Measurements from ENCODE around the gene ZNF800.

The ZNF800 gene

DNA sequence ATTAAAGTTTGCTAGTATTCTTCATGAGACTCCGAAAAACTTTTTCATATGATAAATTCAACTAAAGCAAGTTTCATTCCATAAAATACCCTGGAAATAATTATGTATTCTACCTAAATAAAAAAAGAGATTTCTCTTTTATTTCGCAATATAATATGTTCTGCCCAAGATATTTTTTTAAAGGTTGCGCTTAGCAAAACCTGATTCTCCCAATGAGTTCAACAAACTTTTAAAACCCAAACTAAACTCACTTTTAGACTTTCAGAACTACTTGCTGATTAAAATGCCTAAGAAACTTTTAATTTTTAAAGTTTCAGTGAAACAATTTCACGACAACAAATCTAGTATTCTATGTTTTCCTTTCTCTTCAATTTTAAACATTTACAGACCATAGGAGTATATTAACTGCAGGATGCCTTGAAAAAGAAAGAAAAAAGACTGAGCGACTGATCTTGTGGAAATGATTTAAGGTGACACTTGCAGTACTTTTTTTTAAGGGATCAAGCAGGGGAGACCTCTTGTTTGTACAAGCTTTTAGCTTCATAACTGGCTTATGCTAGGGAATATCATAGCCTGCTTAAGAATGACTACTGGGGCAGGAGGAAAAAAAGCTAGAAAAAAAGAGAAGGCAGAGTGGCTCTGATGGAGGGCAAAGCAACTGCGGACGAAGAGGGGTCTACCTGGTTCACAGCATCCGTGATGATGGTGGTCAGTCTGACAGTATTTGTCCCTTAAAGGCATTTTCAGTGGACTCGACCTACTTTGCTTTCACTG lies 1.5 kb downstream of the ZNF800 start:
- no peak for DNase-seq

DNA sequence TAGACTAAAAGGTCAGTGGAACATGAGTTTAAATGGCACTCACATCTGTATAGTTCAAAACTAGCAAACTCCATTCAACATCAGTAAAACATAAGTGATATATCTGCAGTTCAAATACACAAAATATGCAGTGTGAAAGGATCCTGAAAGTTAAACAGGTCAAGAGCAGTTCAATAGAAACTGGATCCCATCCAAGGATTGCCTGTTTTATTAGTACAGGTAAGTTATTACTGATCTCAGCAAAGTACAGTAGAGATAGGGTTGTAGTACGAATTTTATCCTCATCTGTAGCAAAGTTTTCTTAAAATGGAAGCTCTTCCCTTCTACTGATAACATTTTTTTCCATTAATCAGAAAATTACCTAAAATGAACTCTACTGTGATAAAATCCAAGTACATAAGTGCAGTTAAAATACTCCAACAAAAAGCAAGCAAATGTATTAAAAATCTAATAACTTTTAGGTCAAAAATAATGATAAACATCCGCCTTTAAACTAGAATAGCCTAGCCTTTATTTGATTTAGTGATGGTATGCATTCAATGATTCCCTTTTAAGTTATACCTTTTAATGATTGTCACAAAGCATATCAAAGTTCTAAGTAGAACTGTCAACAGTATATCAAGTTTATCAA lies 2.2 kb downstream of the ZNF800 start:
- no peak for DNase-seq

DNA sequence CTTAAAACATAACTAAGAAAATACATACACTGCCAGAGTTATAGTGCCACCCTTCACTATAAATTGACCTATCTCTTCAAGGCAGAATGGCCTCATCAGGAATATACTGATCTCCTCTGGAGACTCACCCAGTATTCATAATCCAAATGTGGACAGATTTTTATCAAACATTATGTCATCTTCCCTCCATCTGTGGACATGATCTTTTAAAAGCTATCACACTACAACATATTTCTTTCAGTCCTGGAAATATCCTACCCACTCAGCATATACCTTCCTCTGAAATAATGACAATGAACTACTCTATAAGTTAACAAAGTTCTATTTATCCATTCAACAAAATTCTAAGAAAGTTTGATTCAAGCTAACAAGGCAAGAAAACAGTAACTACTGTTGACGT lies 3.2 kb downstream of the ZNF800 start:
- DNase-seq: no peak

DNA sequence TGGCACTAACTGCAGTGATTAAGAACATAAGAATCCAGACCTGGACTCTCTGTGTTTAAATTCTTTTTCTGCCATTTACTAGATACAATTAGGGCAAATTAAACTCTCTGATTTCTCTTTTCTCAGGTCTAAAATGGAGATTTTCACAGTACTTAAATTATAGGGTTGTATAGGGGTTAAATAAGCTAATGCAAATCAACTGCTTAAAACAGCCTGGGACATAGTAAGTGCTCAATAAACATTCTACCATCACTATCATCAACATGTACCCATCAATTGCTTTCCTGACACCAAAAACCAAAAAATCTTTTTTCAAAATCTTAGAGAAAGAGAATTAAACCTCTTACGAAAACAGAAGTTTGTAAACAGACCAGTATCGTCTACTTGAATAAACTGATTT lies 4.5 kb downstream of the ZNF800 start:
- DNase-seq: no peak

DNA sequence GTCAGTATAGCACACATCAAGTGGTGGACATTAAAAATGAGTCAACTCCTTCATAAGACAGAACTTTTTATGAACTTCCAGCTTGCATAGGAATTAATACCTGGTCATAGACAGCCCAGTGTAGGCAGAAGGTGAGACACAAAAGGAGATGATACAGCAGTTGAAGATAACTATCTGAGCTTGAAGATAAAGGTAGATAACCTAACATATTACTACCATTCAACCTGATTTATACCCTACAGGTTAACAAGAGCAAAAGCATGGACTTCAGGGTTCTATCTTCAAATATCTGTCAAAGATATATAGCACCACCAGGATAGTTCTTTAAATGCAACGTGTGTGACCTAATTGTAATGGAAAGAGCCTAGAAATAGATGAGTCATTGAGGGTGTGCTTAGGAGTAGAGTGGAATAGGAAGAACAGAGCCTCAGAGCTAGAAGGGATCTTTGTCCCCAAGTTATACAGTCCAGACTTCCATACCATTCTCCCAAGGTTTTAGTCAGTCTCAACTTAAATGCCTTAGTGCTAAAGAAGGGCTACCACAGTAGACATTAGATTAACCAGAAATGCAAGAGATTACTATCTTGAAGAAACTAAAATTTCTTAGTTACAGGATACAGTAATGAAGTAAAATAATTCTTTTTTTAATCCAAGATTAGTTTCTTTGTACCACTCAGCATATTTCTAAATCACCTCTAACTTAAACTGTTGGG lies 9.2 kb downstream of the ZNF800 start:
- no peak for DNase-seq

DNA sequence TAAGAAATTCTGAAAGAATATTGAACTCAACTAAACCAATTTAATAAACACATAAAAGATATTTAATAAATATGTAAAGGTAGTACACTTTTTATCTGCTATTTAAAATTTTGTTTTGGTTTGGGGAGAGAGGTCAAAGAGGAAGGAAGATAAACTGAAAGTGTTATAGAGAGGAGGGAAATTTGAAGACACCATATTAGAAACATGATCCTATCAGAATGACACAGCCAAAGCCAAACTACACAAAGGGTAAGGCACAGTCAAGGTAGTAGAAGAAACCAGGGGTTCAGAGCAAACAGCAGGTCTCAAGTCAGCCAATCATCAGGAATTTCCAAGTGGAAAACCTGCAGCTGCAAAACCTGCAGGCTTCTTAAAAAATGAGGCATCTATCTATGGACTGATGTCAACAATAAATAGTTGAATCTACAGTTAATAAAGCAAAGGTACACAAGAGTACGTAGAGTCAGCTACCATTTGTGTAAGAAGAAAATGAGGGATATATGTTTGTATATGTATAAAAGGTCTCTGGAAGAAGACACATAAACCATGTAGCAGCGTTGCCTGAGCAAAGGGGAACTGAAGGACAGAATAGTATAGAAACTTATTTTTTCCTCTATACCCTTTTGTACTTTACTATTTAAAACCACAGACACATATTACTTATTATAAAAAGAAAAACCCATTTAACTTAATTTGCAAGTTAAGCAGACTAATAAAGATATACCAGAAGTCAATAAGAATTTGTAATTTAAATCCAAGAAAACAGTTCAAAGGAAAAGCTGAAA lies 10.0 kb downstream of the ZNF800 start:
- DNase-seq: no peak

DNA sequence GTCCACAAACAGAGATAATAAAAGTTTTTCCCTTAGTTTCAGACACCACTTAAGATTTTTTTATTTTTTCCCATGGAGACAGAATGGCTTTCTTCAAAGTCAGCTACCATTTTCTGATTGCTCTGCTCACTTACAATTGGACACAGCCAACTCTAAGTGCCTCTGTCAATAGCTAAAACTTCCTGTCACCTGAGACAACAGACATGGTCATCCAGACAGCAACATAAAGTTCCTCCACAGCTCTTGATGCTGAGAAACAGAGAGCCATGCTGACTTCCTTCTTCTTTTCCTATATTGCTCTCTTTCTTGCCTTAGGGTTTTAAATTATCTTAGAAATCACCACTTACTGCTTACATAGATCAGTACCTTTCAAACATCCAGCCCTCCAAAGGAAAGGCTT lies 12.0 kb downstream of the ZNF800 start:
- DNase-seq: no peak

DNA sequence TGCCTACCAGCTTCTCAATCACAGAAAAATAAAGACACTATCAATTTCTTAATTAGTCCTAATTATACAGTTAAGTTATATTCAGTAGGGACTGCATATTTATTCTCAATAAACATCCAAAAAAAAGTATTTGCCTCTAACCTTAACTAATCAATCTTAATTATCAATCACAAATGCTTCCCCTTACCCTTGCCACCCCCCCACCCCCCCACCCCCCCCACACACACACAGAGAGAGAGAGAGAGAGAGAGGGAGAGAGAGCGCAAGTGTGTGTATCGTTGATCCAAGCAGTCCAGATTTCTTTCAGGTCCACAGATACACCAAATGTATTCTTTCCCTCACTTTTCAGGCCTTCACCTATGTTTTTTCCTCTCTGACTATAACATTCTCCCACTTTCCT lies 12.9 kb downstream of the ZNF800 start:
- no peak for DNase-seq

DNA sequence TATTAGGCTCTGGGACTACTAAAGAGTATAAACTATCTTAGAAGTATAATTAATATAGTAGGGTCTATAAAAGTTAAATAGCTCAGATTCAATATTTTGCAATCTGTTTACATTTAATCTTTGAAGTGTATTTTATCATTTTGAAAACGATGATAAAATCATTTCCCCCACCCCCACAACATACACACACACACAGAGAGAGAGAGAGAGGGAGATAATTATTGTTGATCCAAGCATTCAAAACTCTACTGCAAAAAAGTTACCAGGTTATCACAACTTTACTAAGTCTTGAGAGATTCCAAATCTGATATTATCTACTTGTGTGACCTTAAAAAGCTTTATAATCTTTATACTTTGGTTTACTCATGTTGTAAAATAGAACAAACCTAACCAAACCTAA lies 14.0 kb downstream of the ZNF800 start:
- no peak for DNase-seq

DNA sequence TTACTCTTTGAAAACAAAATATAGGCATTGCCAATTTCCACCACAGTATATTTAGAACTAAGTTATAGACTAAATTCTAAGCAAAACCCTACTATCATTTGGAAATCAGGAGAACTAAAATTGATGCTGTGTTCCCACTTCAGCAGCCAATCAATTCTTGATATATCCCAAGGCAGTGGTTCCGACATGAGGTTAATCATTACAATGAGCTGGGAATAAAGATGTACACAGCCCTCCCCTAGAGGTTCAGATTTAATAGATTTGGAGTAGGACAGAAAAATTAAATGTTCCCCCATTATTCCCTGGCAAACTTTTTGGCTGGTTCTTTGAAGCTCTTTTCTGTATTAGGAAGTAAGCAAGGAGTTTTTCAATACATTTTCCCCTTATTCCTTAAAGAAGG lies 15.1 kb downstream of the ZNF800 start:
- no peak for DNase-seq

DNA sequence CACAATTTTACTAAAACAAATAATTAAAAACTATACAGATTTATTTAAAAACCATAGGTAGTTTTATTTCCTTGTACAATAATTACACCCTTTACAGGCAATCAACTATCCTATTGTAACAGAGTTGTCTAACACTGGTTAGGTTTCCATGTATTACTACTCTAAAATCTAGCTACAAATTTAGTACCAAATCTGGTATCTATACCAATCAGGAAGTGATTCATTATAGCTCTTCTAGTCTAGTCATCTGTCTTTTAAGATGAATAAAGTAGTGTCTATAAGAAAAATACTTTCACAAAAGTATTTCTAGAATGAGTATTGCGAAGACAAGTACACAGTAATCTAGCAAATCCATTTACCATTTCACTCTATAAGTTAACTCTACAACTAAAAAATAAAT lies 16.9 kb downstream of the ZNF800 start:
- no peak for DNase-seq

DNA sequence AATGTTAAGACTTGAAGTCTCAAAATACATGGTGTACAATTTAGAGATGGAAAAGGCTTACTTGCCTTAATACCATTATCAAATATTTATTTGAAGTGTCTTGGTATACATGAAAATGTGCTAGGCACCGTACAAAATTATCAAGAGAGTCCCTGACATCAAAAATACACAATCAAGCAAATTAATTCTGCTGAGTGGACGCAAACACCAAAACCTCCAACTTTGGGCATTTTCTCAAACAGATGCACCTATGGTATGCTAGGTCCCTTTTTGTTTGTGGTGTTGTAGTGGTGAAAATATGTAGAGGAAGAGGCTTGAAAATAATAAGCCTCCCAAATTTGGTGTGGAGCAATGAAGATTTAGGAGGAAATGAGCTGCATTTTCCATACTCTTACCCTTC lies 24.8 kb downstream of the ZNF800 start:
- no peak for DNase-seq

DNA sequence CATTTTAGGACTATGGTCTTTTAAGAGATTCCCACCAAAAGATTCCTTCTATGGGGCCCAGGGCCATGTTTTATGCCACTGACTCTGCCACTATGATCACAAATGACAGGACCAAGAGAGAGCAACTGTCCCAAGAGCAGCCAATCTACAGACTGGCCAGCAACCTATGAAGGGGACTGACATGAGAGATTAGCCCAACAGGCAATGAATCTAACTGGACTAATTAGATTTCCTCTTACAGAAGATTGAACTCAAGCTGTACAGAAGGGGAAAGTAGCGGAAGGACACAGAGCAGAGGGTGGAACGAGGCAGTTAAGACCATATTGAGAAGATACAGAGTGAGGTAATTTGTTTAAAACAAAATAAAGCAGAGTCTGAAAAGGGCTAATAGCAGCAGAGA lies 25.8 kb downstream of the ZNF800 start:
- no peak for DNase-seq

DNA sequence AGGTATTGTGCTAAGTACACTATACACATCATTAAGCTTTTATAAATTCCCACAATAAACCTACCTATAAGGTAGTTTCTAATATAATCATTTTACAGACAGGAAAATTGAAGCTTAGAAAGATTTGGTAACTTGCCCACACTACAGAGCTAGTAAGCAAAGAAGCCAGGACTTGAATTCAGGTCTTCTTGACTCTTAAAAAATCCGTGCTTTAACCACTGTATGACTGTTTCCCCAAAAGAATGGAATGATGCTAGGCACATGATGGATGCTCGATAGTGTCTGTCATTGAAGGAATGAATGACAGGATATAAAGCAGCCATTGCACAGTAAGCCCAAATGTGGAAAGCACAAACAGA lies 26.6 kb downstream of the ZNF800 start:
- DNase-seq: no peak

DNA sequence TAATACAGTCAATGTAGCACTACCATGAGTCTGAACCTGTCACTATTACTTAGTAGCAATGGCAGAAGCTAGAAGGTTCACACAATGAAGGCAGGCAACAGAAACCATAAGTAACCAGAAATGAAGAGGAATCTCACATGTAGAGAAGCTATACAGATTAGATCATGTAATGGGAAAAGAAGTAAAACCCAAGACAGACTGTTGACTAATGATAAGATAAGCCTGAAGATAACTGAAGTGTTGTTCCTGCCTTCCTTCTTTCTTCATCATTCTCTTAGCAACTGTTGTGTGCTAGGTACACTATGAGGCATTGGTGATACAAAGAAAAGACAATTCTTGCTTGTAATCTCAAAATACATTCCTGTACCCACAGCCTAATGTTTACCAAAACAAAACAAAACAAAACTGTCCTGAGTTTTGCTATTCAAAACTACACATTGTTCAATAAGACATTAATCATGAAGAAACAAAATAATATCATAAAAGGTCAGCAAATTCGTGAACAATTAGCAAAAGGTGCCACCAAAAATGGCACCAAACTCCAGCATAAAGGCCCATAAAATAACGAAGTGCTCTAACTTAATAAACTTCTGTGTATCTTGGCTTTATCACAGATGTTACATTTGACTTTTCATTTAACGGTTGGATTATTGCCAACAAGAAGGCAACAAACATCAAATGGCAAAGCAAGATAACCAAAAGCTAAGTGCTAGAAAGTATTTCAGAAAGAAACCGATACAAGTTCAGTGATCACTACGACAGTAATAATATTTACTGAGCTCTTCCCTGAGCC lies 27.1 kb downstream of the ZNF800 start:
- no peak for DNase-seq

DNA sequence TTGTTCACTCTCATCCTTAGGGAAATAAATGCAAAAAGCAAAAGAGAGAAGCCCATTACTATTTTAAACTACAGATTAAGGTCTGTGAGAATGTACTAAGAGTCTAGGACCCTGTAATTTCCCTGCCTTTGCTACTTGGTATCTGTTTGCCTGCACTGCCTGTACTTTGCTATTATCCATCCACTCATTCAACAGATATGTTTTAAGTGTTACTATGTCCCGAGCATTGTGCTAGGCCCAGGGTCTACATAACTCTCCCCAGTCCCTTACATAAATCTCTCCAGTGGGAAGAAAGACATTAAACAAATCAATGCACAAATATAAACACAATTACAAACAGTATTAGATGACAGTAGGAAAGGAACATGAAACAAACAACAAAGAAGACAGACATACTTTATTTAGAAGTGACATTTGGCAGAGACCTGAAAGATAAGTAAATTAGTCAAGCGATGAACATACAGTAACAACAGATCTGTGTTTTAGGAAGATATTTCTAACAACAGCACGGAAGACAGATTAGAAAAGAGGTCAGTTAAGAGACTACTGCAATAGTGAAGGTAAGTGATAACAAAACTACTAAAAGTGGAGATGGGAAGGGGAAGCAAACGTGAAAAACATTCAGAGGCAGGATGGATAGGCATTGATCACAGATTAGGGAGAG lies 30.0 kb downstream of the ZNF800 start:
- no peak for DNase-seq

DNA sequence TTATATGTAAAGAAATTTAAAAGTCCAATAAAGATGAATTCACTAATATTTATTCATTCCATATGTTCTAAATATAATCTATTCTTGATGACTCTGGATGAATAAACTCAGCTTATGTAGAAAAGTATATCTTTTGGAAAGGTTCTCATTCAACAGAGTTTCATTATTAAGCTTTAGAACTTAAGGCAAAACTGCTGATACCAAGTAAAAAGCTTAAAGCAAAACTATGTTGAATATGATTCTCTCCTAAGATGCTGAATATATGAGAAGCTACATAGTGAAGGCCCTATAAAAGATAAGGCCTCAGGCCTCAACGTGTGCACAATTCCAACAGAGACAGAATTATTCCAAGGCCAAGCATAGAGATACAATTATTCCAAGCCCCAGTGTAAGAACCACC lies 30.8 kb downstream of the ZNF800 start:
- DNase-seq: no peak

DNA sequence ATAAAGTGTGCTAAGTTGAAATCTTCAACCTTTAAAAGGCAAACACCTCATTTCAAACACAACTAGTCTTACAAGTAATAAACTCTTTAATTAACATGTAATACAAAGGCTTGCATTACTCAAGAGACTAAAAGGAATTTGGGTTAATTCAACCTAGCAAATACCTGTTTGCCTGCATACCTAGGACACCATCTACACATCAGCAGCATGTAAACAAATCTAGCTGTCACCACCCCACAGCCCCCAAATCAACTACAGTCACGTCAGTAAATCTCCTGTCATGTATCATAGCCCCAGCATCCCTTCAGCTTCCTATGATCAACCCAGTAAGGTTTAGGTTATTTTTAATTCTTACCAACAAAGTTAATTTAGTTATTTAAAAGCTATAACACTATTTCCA lies 33.5 kb downstream of the ZNF800 start:
- no peak for DNase-seq

DNA sequence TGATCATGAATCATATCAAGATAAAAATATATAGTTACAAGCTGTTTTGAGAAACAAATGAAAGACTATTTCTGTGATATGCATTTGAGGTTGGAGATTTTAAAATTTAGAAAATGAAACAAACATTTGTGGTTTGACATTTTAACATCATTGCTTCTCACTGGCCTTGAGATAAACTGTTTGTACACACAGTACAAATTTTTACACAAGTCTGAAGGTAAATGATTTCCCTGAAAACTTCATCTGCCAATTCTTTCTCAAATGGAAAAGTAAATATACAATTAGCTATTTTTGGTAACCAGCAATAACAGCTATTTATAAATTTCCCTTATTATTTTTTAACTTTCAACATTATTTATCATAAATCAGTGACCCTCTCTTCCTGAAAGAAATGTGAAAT lies 38.6 kb downstream of the ZNF800 start:
- DNase-seq: no peak

DNA sequence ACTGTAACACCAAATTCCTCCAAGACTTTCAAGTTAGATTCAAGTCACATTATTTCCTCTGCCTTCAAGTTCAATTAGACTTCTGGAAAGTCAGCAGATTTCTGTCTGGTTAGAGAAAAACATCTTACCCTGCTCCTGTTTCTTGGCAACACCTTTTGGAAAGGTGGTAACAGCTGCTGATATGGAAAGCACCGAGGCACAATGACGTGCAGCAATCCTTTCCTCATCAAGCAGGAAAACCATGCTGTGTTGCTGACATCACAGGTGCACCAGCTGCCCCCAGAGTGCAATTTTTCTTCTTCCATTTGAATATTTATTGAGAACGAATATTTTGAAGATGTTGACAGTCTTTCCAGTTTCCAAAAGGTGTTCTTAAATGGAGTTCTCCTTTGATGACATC lies 41.9 kb downstream of the ZNF800 start:
- no peak for DNase-seq

DNA sequence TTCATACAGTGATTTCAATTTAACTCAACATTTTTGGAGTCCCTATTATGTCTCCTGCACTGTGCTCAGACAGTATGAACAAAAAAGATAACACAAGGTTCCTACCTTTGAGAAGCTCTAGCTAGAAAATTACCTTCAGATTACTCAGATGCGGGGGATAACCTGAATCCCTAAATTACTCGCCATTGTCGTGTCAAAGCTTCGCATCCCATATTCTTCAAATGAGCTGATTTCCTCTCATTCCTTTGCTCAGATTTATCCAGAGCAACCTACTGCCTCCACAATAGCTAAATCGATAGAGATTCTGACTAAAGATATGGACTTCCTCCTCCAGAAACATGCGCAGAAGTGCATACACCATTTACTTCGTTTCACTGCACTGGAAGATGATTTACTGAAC lies 42.6 kb downstream of the ZNF800 start:
- no peak for DNase-seq

DNA sequence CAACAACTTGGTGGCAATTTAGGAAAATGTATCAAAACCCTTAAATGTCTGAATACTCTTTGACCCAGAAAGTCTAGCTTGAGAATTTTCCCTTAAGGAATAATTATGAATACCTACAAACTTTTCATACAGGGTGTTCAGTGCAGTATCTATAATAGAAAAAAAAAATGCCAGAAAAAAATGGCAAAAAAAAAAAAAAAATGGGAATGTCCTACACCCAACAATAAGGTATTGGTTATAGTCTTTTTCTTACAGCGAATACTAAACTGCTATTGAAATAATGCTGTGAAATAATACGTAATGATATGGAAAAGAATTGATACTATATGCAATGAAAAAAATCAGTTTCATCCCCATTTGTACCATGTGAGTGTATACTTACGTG lies 44.3 kb downstream of the ZNF800 start:
- no peak for DNase-seq

All from activated CD4-positive, alpha-beta T cell treated with anti-CD3 and anti-CD28 coated beads, Interleukin-2, amount 50 U/mL, for 4 hours (primary cell).